Neural cell (in vitro differentiated cells): ENCODE data around the gene NEIL1. TPM values are rescaled to one million over a fixed set of nuclear protein-coding genes. Genes with fewer than 3 reads are reported as not detected.

Experiments
- H2AFZ ChIP-seq: fragments of 200-600, 300-800 bp; sonication (generic), shearing (Covaris generic); 2 replicates; pipeline ENCODE4 v1.6.0; 2014; ENCODE audit warnings: low read depth, mild to moderate bottlenecking, antibody characterized with exemption, low read length, moderate library complexity
- H3F3A ChIP-seq: fragments of 200-600 bp; shearing (Covaris generic); 2 replicates; pipeline ENCODE4 v1.6.1; 2016; ENCODE audit warnings: mild to moderate bottlenecking, moderate library complexity, mixed read lengths, antibody characterized with exemption, low read length; ENCODE audit not compliant: insufficient read depth, poor library complexity, severe bottlenecking
- H3K27ac ChIP-seq: fragments of 200-600, 300-800 bp; sonication (generic), shearing (Covaris generic); 2 replicates; pipeline ENCODE4 v1.5.1; 2014; ENCODE audit warnings: mild to moderate bottlenecking, low read length, moderate library complexity
- H3K27me3 ChIP-seq: fragments of 300-800, 200-600 bp; sonication (generic), shearing (Covaris generic); 2 replicates; pipeline ENCODE4 v1.6.0; 2014; ENCODE audit warnings: mild to moderate bottlenecking, low read depth, low read length, moderate library complexity; ENCODE audit not compliant: insufficient read depth
- H3K36me3 ChIP-seq: fragments of 300-800, 200-600 bp; sonication (generic), shearing (Covaris generic); 2 replicates; pipeline ENCODE4 v1.5.1; 2014; ENCODE audit warnings: mild to moderate bottlenecking, antibody characterized with exemption, low read length, moderate library complexity; ENCODE audit not compliant: insufficient read depth
- H3K4me2 ChIP-seq: fragments of 300-800, 200-600 bp; sonication (generic), shearing (Covaris generic); 2 replicates; pipeline ENCODE4 v1.6.0; 2014; ENCODE audit warnings: mild to moderate bottlenecking, low read length
- H3K4me3 ChIP-seq: fragments of 300-800, 200-600 bp; sonication (generic), shearing (Covaris generic); 2 replicates; pipeline ENCODE4 v1.5.1; 2014; ENCODE audit warnings: mild to moderate bottlenecking, low read length, moderate library complexity
- H3K79me2 ChIP-seq: fragments of 200-600 bp; shearing (Covaris generic); replicated peaks from 2 replicates; pipeline ENCODE4 v1.6.0; 2014; ENCODE audit warnings: mild to moderate bottlenecking, low read length, moderate library complexity; ENCODE audit not compliant: insufficient read depth
- H3K9ac ChIP-seq: fragments of 300-800, 200-600 bp; sonication (generic), shearing (Covaris generic); 2 replicates; pipeline ENCODE4 v1.6.1; 2016; ENCODE audit warnings: mild to moderate bottlenecking, low read length, mixed read lengths
- H3K9me2 ChIP-seq: fragments of 200-600 bp; shearing (Covaris generic); 2 replicates; pipeline ENCODE4 v1.6.1; 2016; ENCODE audit warnings: mild to moderate bottlenecking, low read length, mixed read lengths; ENCODE audit not compliant: insufficient read depth
- H3K9me3 ChIP-seq: fragments of 200-600, 300-800 bp; sonication (generic), shearing (Covaris generic); 2 replicates; pipeline ENCODE4 v1.6.1; 2016; ENCODE audit warnings: mild to moderate bottlenecking, mixed run types, low read length, moderate library complexity, mixed read lengths
- H4K20me1 ChIP-seq: fragments of 200-600 bp; shearing (Covaris generic); 2 replicates; pipeline ENCODE4 v1.6.1; 2016; ENCODE audit warnings: mild to moderate bottlenecking, mixed run types; ENCODE audit not compliant: insufficient read depth
- EP300 ChIP-seq: fragments of 450-650 bp; conservative IDR thresholded peaks from 2 replicates; pipeline ENCODE4 v1.6.1; 2014; ENCODE audit warnings: antibody characterized with exemption, mild to moderate bottlenecking, moderate library complexity; ENCODE audit not compliant: poor library complexity, severe bottlenecking
- EZH2 ChIP-seq: fragments of 200-600, 300-800 bp; shearing (Covaris generic), sonication (generic); IDR thresholded peaks from 2 replicates; pipeline ENCODE4 v1.6.1; 2014; ENCODE audit warnings: antibody characterized with exemption, low read length, borderline replicate concordance, mild to moderate bottlenecking; ENCODE audit not compliant: insufficient read depth, poor library complexity, severe bottlenecking
- MXI1 ChIP-seq: fragments of 450-650 bp; conservative IDR thresholded peaks from 2 replicates; pipeline ENCODE4 v1.6.1; 2014; ENCODE audit warnings: antibody characterized with exemption, mild to moderate bottlenecking; ENCODE audit not compliant: poor library complexity, severe bottlenecking
- POLR2AphosphoS5 ChIP-seq: IDR thresholded peaks from 2 replicates; pipeline ENCODE4 v1.6.1; 2012
- RAD21 ChIP-seq: fragments of 450-650 bp; conservative IDR thresholded peaks from 2 replicates; pipeline ENCODE4 v1.6.1; 2014; ENCODE audit warnings: antibody characterized with exemption, mild to moderate bottlenecking, moderate library complexity
- SMC3 ChIP-seq: fragments of 450-650 bp; conservative IDR thresholded peaks from 2 replicates; pipeline ENCODE4 v1.6.1; 2014; ENCODE audit warnings: antibody characterized with exemption, mild to moderate bottlenecking, moderate library complexity; ENCODE audit not compliant: poor library complexity
- TAF1 ChIP-seq: IDR thresholded peaks from 2 replicates; pipeline ENCODE4 v1.6.1; 2012; ENCODE audit warnings: low read depth
- polyA plus RNA-seq: library from polyadenylated mRNA; depleted of rRNA; stranded (reverse); fragments of >200 nt; gene quantifications from 2 replicates; pipeline ENCODE4 v1.2.3, GENCODE V29; 2014
- TF ChIP-seq, protein P1 (sequence below): fragments of 450-650 bp; IDR thresholded peaks from 2 replicates; pipeline ENCODE4 v1.5.1; 2014; ENCODE audit warnings: antibody characterized with exemption, mild to moderate bottlenecking, moderate library complexity; ENCODE audit not compliant: poor library complexity, severe bottlenecking
- TF ChIP-seq, protein P2 (sequence below): IDR thresholded peaks from 2 replicates; pipeline ENCODE4 v1.6.1; 2012; ENCODE audit warnings: borderline replicate concordance

The NEIL1 gene
- polyA plus RNA-seq, 1 donor from 2014 or later = 18.6 TPM

DNA sequence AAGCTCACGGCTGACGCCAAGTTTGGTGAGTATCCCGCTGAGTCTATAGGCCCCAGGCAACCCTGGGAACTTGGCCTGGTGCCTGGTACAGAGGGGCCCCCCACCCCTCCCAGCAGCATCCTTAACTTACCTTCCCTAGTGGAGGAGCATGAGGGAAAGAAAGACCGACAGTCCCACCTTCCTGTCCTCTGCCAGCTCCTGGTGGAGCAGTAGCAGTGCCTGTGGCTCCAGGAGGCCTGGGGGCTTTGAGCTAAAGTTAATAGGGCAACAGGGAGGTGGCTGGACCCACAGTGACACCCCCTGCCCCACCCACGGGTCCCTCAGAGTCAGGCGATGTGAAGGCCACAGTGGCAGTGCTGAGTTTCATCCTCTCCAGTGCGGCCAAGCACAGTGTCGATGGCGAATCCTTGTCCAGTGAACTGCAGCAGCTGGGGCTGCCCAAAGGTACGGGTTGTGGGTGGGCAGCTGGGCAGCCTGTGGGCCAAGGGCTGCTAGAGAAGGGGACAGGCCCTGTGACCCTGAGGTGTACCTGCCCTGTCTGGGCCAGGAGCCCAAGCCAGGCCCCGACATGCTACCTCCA, 8.1 kb upstream of the NEIL1 start:
- Histone ChIP-seq H3K27ac (no peak overlapping the region), H2AFZ (no peak overlapping the region), H3F3A (no peaks in the 10 kb centered on the region), H3K9me3 (no peaks in the 10 kb centered on the region), H4K20me1 (no peaks in the 10 kb centered on the region), H3K4me2 (no peak overlapping the region), H3K36me3 (no peaks in the 10 kb centered on the region), H3K79me2 (peaks cover 4% of the 10 kb centered on the region), H3K9me2 (no peaks in the 10 kb centered on the region), H3K9ac (no peak overlapping the region), H3K4me3 (no peak overlapping the region), H3K27me3 (no peaks in the 10 kb centered on the region)
- TF ChIP-seq RAD21 (no peak), POLR2AphosphoS5 (no peak), EP300 (no peak), TAF1 (no peak), SMC3 (no peak), MXI1 (no peak), EZH2 (no peak)
- TF ChIP-seq, protein P1, sequence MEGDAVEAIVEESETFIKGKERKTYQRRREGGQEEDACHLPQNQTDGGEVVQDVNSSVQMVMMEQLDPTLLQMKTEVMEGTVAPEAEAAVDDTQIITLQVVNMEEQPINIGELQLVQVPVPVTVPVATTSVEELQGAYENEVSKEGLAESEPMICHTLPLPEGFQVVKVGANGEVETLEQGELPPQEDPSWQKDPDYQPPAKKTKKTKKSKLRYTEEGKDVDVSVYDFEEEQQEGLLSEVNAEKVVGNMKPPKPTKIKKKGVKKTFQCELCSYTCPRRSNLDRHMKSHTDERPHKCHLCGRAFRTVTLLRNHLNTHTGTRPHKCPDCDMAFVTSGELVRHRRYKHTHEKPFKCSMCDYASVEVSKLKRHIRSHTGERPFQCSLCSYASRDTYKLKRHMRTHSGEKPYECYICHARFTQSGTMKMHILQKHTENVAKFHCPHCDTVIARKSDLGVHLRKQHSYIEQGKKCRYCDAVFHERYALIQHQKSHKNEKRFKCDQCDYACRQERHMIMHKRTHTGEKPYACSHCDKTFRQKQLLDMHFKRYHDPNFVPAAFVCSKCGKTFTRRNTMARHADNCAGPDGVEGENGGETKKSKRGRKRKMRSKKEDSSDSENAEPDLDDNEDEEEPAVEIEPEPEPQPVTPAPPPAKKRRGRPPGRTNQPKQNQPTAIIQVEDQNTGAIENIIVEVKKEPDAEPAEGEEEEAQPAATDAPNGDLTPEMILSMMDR = no peak
- TF ChIP-seq, protein P2, sequence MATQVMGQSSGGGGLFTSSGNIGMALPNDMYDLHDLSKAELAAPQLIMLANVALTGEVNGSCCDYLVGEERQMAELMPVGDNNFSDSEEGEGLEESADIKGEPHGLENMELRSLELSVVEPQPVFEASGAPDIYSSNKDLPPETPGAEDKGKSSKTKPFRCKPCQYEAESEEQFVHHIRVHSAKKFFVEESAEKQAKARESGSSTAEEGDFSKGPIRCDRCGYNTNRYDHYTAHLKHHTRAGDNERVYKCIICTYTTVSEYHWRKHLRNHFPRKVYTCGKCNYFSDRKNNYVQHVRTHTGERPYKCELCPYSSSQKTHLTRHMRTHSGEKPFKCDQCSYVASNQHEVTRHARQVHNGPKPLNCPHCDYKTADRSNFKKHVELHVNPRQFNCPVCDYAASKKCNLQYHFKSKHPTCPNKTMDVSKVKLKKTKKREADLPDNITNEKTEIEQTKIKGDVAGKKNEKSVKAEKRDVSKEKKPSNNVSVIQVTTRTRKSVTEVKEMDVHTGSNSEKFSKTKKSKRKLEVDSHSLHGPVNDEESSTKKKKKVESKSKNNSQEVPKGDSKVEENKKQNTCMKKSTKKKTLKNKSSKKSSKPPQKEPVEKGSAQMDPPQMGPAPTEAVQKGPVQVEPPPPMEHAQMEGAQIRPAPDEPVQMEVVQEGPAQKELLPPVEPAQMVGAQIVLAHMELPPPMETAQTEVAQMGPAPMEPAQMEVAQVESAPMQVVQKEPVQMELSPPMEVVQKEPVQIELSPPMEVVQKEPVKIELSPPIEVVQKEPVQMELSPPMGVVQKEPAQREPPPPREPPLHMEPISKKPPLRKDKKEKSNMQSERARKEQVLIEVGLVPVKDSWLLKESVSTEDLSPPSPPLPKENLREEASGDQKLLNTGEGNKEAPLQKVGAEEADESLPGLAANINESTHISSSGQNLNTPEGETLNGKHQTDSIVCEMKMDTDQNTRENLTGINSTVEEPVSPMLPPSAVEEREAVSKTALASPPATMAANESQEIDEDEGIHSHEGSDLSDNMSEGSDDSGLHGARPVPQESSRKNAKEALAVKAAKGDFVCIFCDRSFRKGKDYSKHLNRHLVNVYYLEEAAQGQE = no peak

DNA sequence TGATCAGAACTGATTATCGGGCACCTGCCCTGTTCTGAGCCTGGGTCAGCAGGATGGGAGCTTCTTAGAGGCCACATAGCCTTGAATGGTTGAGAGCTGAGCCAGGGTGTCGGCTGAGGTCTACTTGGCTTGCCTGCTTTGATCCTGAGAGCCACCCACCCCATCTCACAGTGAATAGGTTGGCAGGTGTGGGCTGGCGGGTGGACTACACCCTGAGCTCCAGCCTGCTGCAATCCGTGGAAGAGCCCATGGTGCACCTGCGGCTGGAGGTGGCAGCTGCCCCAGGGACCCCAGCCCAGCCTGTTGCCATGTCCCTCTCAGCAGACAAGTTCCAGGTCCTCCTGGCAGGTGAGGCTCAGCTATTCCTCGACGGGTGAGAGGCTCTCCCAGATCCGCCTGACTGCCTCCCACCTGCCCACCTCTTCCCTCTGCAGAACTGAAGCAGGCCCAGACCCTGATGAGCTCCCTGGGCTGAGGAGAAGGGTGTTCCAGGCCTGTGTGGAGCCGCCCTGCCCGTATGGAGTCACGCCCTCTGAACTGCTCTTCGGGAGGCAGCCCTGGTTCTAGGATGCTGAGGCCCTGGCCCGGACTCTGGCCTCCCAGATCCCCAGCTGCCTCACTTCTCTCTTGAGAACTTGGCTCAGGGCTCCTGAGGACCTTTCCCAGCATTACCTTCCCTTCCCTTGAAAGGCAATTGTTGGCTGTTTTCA, 7.2 kb upstream of the NEIL1 start:
- Histone ChIP-seq H3K27me3 (no peaks in the 10 kb centered on the region), H3K4me3 (no peak overlapping the region), H3K9me2 (no peaks in the 10 kb centered on the region), H3K9ac (no peak overlapping the region), H3K4me2 (no peak overlapping the region), H4K20me1 (no peaks in the 10 kb centered on the region), H3K9me3 (no peaks in the 10 kb centered on the region), H3K27ac (no peak overlapping the region), H3F3A (no peaks in the 10 kb centered on the region), H3K79me2 (peaks cover 4% of the 10 kb centered on the region), H3K36me3 (no peaks in the 10 kb centered on the region), H2AFZ (no peak overlapping the region)
- TF ChIP-seq TAF1 (no peak), EZH2 (no peak), EP300 (no peak), SMC3 (no peak), RAD21 (no peak), MXI1 (no peak), POLR2AphosphoS5 (no peak)
- TF ChIP-seq, protein P2 = no peak
- TF ChIP-seq, protein P1 = no peak
